IMR-90 (cell line): Measurements from ENCODE around the gene BICD2. TPM values are rescaled to one million over a fixed set of nuclear protein-coding genes. Genes with fewer than 3 reads are reported as not detected.

Experiments used
- ATAC-seq: fragments of 200-7000 bp; cut with Tn5 transposase; 2 replicates; pipeline ENCODE4 v1.9.1; 2020; ENCODE audit warnings: low read depth, mild to moderate bottlenecking, moderate library complexity
- BruUV-seq: library from RNA; stranded (reverse); fragments of 400-500 nt; replicated peaks from 2 replicates; lab custom pipeline; 2021; lab: Mats Ljungman, UMichigan
- CTCF ChIA-PET: fragments of 300-600 bp; formaldehyde crosslinking; extraction: SDS; loops from one replicate; lab custom pipeline; 2021; ENCODE audit warnings: antibody characterized with exemption; lab: Yijun Ruan, JAX
- POLR2A ChIA-PET: fragments of 300-600 bp; sonication (Branson Sonifier 250); formaldehyde crosslinking; loops from one replicate; lab custom pipeline; 2022; ENCODE audit warnings: antibody characterized with exemption; ENCODE audit not compliant: unreplicated experiment; lab: Charles Lee
- DNase-seq: peaks from one replicate; pipeline ENCODE4 v3.0.0; 2013
- H2AFZ ChIP-seq: replicated peaks from 2 replicates; pipeline ENCODE3; 2013; ENCODE audit warnings: low read length, mild to moderate bottlenecking; ENCODE audit not compliant: poor library complexity
- H2AK5ac ChIP-seq: 2 replicates; pipeline ENCODE4 v1.6.1; 2013; ENCODE audit warnings: low read depth, low read length, inconsistent platforms
- H2AK9ac ChIP-seq: replicated peaks from 2 replicates; pipeline ENCODE3; 2013; ENCODE audit warnings: mild to moderate bottlenecking, low read depth, low read length, moderate library complexity; ENCODE audit not compliant: poor library complexity
- H2BK120ac ChIP-seq: 2 replicates; pipeline ENCODE4 v1.6.1; 2013; ENCODE audit warnings: low read depth, low read length, inconsistent platforms
- H2BK15ac ChIP-seq: 3 replicates; pipeline ENCODE4 v1.6.1; 2013; ENCODE audit warnings: low read depth, low read length, inconsistent platforms
- H2BK20ac ChIP-seq: 2 replicates; pipeline ENCODE4 v1.6.1; 2013; ENCODE audit warnings: low read depth, mild to moderate bottlenecking, inconsistent platforms, low read length, moderate library complexity
- H2BK5ac ChIP-seq: 2 replicates; pipeline ENCODE4 v1.6.1; 2013; ENCODE audit warnings: mild to moderate bottlenecking, low read depth, low read length, inconsistent platforms; ENCODE audit not compliant: poor library complexity, severe bottlenecking
- H3K14ac ChIP-seq: replicated peaks from 2 replicates; pipeline ENCODE4 v1.6.1; 2013; ENCODE audit warnings: low read depth, low read length, inconsistent platforms
- H3K18ac ChIP-seq: 2 replicates; pipeline ENCODE4 v1.6.1; 2013; ENCODE audit warnings: low read depth, low read length, control low read depth
- H3K23ac ChIP-seq: 2 replicates; pipeline ENCODE4 v1.6.1; 2013; ENCODE audit warnings: low read depth, low read length, inconsistent platforms
- H3K27ac ChIP-seq: 2 replicates; pipeline ENCODE4 v1.5.1; 2013; ENCODE audit warnings: mild to moderate bottlenecking, control low read depth, low read length; ENCODE audit not compliant: insufficient read depth
- H3K27me3 ChIP-seq: 2 replicates; pipeline ENCODE4 v1.6.1; 2013; ENCODE audit warnings: low read length; ENCODE audit not compliant: control insufficient read depth, insufficient read depth
- H3K36me3 ChIP-seq: 2 replicates; pipeline ENCODE4 v1.6.1; 2013; ENCODE audit warnings: low read length, mixed read lengths; ENCODE audit not compliant: control insufficient read depth, insufficient read depth
- H3K4ac ChIP-seq: 2 replicates; pipeline ENCODE4 v1.6.1; 2013; ENCODE audit warnings: low read depth, low read length, inconsistent platforms
- H3K4me1 ChIP-seq: 2 replicates; pipeline ENCODE4 v1.6.1; 2013; ENCODE audit warnings: low read length, mixed read lengths; ENCODE audit not compliant: control insufficient read depth, insufficient read depth
- H3K4me2 ChIP-seq: 2 replicates; pipeline ENCODE4 v1.6.1; 2013; ENCODE audit warnings: low read depth, mild to moderate bottlenecking, control low read depth, low read length, moderate library complexity
- H3K4me3 ChIP-seq: 2 replicates; pipeline ENCODE4 v1.5.1; 2013; ENCODE audit warnings: low read depth, mild to moderate bottlenecking, control low read depth, low read length, moderate library complexity; ENCODE audit not compliant: insufficient read depth
- H3K56ac ChIP-seq: 2 replicates; pipeline ENCODE4 v1.6.1; 2013; ENCODE audit warnings: low read length, inconsistent platforms; ENCODE audit not compliant: insufficient read depth; ENCODE audit errors: extremely low read depth
- H3K79me1 ChIP-seq, 2 experiments: 2 replicates each; pipeline ENCODE4 v1.6.1; 2013; ENCODE audit warnings: low read length in 2 of 2, inconsistent platforms in 1 of 2, low read depth in 1 of 2
- H3K9ac ChIP-seq: 2 replicates; pipeline ENCODE4 v1.6.1; 2013; ENCODE audit warnings: low read depth, low read length, control low read depth
- H3K9me1 ChIP-seq: 2 replicates; pipeline ENCODE4 v1.6.1; 2013; ENCODE audit warnings: low read length, inconsistent platforms; ENCODE audit not compliant: insufficient read depth
- H3K9me3 ChIP-seq: 2 replicates; pipeline ENCODE4 v1.6.1; 2013; ENCODE audit warnings: low read length; ENCODE audit not compliant: control insufficient read depth, insufficient read depth
- H4K20me1 ChIP-seq: 2 replicates; pipeline ENCODE4 v1.6.1; 2013; ENCODE audit warnings: low read length, inconsistent platforms; ENCODE audit not compliant: insufficient read depth
- H4K5ac ChIP-seq: 2 replicates; pipeline ENCODE4 v1.6.1; 2013; ENCODE audit warnings: mild to moderate bottlenecking, low read depth, low read length, control low read depth
- H4K8ac ChIP-seq, 2 experiments: 2 replicates each; pipeline ENCODE4 v1.6.1; 2013; ENCODE audit warnings: low read depth in 2 of 2, low read length in 2 of 2, control low read depth in 1 of 2, inconsistent platforms in 1 of 2
- H4K91ac ChIP-seq: 2 replicates; pipeline ENCODE4 v1.6.1; 2013; ENCODE audit warnings: low read depth, low read length, inconsistent platforms; ENCODE audit not compliant: insufficient read depth
- BHLHE40 ChIP-seq: fragments of 150-350 bp; IDR thresholded peaks from 2 replicates; pipeline ENCODE4 v1.6.1; 2016; ENCODE audit warnings: mild to moderate bottlenecking, low read depth, low read length
- CEBPB ChIP-seq: IDR thresholded peaks from 2 replicates; pipeline ENCODE4 v1.6.1; 2012; ENCODE audit warnings: low read depth, low read length, improper control_type of control experiment
- CHD1 ChIP-seq: IDR thresholded peaks from 2 replicates; pipeline ENCODE4 v1.6.1; 2012; ENCODE audit warnings: low read depth, low read length, improper control_type of control experiment
- CTCF ChIP-seq: conservative IDR thresholded peaks from 2 replicates; pipeline ENCODE4 v1.5.1; 2012; ENCODE audit warnings: mild to moderate bottlenecking, low read depth, low read length, improper control_type of control experiment
- ELK1 ChIP-seq: fragments of 150-350 bp; IDR thresholded peaks from 2 replicates; pipeline ENCODE4 v1.6.1; 2016; ENCODE audit warnings: low read depth, mild to moderate bottlenecking, low read length, moderate library complexity, borderline replicate concordance
- FOS ChIP-seq: fragments of 150-350 bp; IDR thresholded peaks from 2 replicates; pipeline ENCODE4 v1.6.1; 2016; ENCODE audit warnings: low read depth, low read length
- MAFK ChIP-seq: IDR thresholded peaks from 2 replicates; pipeline ENCODE4 v1.6.1; 2012; ENCODE audit warnings: low read depth, low read length, improper control_type of control experiment
- MAZ ChIP-seq: IDR thresholded peaks from 2 replicates; pipeline ENCODE4 v1.6.1; 2012; ENCODE audit warnings: low read depth, mild to moderate bottlenecking, low read length, improper control_type of control experiment, moderate library complexity, borderline replicate concordance
- MXI1 ChIP-seq: IDR thresholded peaks from 2 replicates; pipeline ENCODE4 v1.6.1; 2012; ENCODE audit warnings: low read depth, mild to moderate bottlenecking, low read length, moderate library complexity, borderline replicate concordance
- NFE2L2 ChIP-seq: fragments of 150-350 bp; IDR thresholded peaks from 2 replicates; pipeline ENCODE4 v1.6.1; 2016; ENCODE audit warnings: low read depth, mild to moderate bottlenecking, low read length
- POLR2A ChIP-seq: IDR thresholded peaks from 2 replicates; pipeline ENCODE4 v1.6.1; 2012; ENCODE audit warnings: mild to moderate bottlenecking, low read depth, low read length
- RAD21 ChIP-seq: IDR thresholded peaks from 2 replicates; pipeline ENCODE4 v1.6.1; 2012; ENCODE audit warnings: low read length, improper control_type of control experiment
- RCOR1 ChIP-seq: IDR thresholded peaks from 2 replicates; pipeline ENCODE4 v1.6.1; 2012; ENCODE audit warnings: mild to moderate bottlenecking, low read length, improper control_type of control experiment; ENCODE audit not compliant: insufficient replicate concordance
- RFX5 ChIP-seq: IDR thresholded peaks from 2 replicates; pipeline ENCODE4 v1.8.0; 2012; ENCODE audit warnings: low read depth, mild to moderate bottlenecking, low read length, moderate library complexity
- SMC3 ChIP-seq: fragments of 150-350 bp; IDR thresholded peaks from 2 replicates; pipeline ENCODE4 v1.6.1; 2016; ENCODE audit warnings: low read depth, mild to moderate bottlenecking, antibody characterized with exemption, low read length, moderate library complexity
- USF2 ChIP-seq: fragments of 150-350 bp; IDR thresholded peaks from 2 replicates; pipeline ENCODE4 v1.6.1; 2017; ENCODE audit warnings: mild to moderate bottlenecking, antibody characterized with exemption, low read length, low read depth
- WGBS, 2 experiments: methylation state at CpG; one replicate each; pipeline versions ENCODE4 v1.1.5 to v1.1.7; 2013; ENCODE audit warnings: missing lambda C conversion rate in 2 of 2; ENCODE audit not compliant: insufficient read length in 1 of 2; ENCODE audit errors: extremely low coverage in 2 of 2; 5-methylcytosine and 5-hydroxymethylcytosine counted together
- dilution Hi-C: fragments of 300-500 bp; cut with HindIII; formaldehyde crosslinking; loops from one replicate; pipeline ENCODE4 v1.14.3; 2018; ENCODE audit warnings: low sequenced_read_pairs; ENCODE audit not compliant: unreplicated experiment
- in situ Hi-C: fragments of 300-500 bp; cut with MboI; formaldehyde crosslinking; loops from 3 replicates; pipeline ENCODE4 v1.14.3; 2019; ENCODE audit warnings: low sequenced_read_pairs, inconsistent platforms, mixed read lengths
- intact Hi-C: fragments of 100-400 bp; cut with micrococcal nuclease; formaldehyde crosslinking; loops from 2 replicates; pipeline ENCODE4 v1.10.0; 2022
- polyA plus RNA-seq, 3 experiments: library from polyadenylated mRNA; depleted of rRNA; stranded (reverse); fragments of >200 nt; gene quantifications; 2 replicates each; pipeline ENCODE4 v1.2.3, GENCODE V29; 2012; ENCODE audit warnings: low replicate concordance in 1 of 3
- total RNA-seq: library from RNA; depleted of rRNA; stranded (reverse); fragments of >200 nt; gene quantifications from 2 replicates; pipeline ENCODE4 v1.2.3, GENCODE V29; 2012

Gene BICD2
- total and polyA plus RNA-seq, 2 of the 4 experiments (the other 2 are of a cell fraction), result 21.5 to 35.7 TPM

- 60% methylated on average over 1 of the region's 4 CpGs; no CpG with 5 or more reads in 1 of the 2 experiments for WGBS, 2 experiments
- no peak overlapping the region for H3K4ac ChIP-seq
- in situ Hi-C loops (no loop called here), intact Hi-C loops (loop anchor here (5.0 kb wide), 1 partner anchor 36 kb away; the partner anchor contains the start of gene BICD2), dilution Hi-C loops (no loop called here)
- no peak overlapping the region for H3K27ac ChIP-seq
- H2AK9ac ChIP-seq, result no peak overlapping the region
- H3K4me1 ChIP-seq, result peaks cover 3% of the 10 kb centered on the region; the same call in 1 of the 2 replicates
- no peak overlapping the region for H4K8ac ChIP-seq
- peaks cover 65% of the 10 kb centered on the region for H4K20me1 ChIP-seq
- no peaks in the 10 kb centered on the region for H3K27me3 ChIP-seq
- BruUV-seq, result no TSS peak
- peaks cover 35% of the 10 kb centered on the region for H3K36me3 ChIP-seq
- no peak overlapping the region for H3K18ac ChIP-seq
- H2BK120ac ChIP-seq, result no peak overlapping the region
- H3K9ac ChIP-seq, result no peak overlapping the region
- peaks cover 33% of the 10 kb centered on the region for H3K9me1 ChIP-seq
- no peak overlapping the region for H4K91ac ChIP-seq
- H3K56ac ChIP-seq, result no peak overlapping the region
- H3K23ac ChIP-seq, result no peak overlapping the region
- H2AK5ac ChIP-seq, result no peak overlapping the region
- no peak overlapping the region for H3K4me3 ChIP-seq
- H2BK20ac ChIP-seq, result no peak overlapping the region
- no peak overlapping the region for H2BK5ac ChIP-seq
- ATAC-seq (no peak), DNase-seq (no peak)
- no peak overlapping the region for H3K14ac ChIP-seq
- peaks cover 42 to 95% of the 10 kb centered on the region in 2 experiments for H3K79me1 ChIP-seq
- H2BK15ac ChIP-seq, result no peak overlapping the region
- POLR2A ChIA-PET, result no interaction called here
- CTCF ChIA-PET, result no interaction called here
- H4K5ac ChIP-seq, result no peak overlapping the region
- H3K4me2 ChIP-seq, result no peak overlapping the region
- H2AFZ ChIP-seq, result no peak overlapping the region
- TF ChIP-seq CEBPB, result no peak
- TF ChIP-seq RCOR1, result no peak
- no peak for TF ChIP-seq MAFK
- TF ChIP-seq MXI1, result no peak
- no peak for TF ChIP-seq MAZ
- TF ChIP-seq RAD21, result no peak
- no peak for TF ChIP-seq BHLHE40
- no peak for TF ChIP-seq RFX5
- no peak for TF ChIP-seq FOS
- no peak for TF ChIP-seq POLR2A
- no peak for TF ChIP-seq NFE2L2
- TF ChIP-seq USF2, result no peak
- no peak for TF ChIP-seq ELK1
- no peak for TF ChIP-seq SMC3
- no peak for TF ChIP-seq CTCF
- no peak for TF ChIP-seq CHD1
- H3K9me3 ChIP-seq, result no peaks in the 10 kb centered on the region
Observed at GRCh38 chr9:92726348-92726747, 38.3 kb downstream of the BICD2 start.
